ENCODE results near the gene SIX5.

DNA sequence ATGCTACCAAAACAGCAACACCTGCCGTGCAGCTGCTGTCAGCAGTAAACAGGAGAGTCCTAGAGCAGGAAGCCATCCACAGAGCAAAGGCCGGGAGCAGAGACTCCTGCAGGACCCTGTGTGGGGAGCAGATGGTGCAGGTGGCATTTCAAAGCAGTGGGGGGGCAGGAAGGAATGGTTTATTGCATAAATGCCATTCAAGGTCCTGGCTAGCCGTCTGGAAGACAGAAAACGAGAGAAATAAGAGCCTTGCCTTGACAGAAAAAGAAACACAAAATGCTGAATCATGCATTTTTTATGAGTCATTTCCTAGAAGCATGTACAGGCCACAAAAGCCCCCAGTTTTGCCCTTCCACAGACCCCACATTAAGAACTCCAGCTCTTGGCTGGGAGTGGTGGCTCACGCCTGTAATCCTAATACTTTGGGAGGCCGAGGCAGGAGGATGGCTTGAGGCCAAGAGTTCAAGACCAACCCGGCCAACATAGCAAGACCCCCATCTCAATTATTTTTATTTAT, 40.6 kb upstream of the SIX5 start:
- TF ChIP-seq, protein P1, sequence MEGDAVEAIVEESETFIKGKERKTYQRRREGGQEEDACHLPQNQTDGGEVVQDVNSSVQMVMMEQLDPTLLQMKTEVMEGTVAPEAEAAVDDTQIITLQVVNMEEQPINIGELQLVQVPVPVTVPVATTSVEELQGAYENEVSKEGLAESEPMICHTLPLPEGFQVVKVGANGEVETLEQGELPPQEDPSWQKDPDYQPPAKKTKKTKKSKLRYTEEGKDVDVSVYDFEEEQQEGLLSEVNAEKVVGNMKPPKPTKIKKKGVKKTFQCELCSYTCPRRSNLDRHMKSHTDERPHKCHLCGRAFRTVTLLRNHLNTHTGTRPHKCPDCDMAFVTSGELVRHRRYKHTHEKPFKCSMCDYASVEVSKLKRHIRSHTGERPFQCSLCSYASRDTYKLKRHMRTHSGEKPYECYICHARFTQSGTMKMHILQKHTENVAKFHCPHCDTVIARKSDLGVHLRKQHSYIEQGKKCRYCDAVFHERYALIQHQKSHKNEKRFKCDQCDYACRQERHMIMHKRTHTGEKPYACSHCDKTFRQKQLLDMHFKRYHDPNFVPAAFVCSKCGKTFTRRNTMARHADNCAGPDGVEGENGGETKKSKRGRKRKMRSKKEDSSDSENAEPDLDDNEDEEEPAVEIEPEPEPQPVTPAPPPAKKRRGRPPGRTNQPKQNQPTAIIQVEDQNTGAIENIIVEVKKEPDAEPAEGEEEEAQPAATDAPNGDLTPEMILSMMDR (IDR thresholded peaks at IDR 0.05) = no peak
- TF ChIP-seq POLR2A (IDR thresholded peaks at IDR 0.05) = no peak
